GM18505 (cell line): Measurements from ENCODE around the gene HAPLN3.

Experiments
- ATAC-seq: cut with Tn5 transposase; IDR thresholded peaks from one replicate; pipeline ENCODE4 v1.9.1; 2021; ENCODE audit not compliant: unreplicated experiment
- POLR2A ChIP-seq: IDR thresholded peaks from 4 replicates; pipeline ENCODE4 v1.6.1; 2011; ENCODE audit warnings: borderline replicate concordance; ENCODE audit not compliant: insufficient read depth, insufficient read length; ENCODE audit errors: extremely low read depth

Gene HAPLN3

GRCh38 chr15:88876573-88876972 lies 18.8 kb downstream of the HAPLN3 start:
- no peak for ATAC-seq
- no peak for TF ChIP-seq POLR2A

DNA sequence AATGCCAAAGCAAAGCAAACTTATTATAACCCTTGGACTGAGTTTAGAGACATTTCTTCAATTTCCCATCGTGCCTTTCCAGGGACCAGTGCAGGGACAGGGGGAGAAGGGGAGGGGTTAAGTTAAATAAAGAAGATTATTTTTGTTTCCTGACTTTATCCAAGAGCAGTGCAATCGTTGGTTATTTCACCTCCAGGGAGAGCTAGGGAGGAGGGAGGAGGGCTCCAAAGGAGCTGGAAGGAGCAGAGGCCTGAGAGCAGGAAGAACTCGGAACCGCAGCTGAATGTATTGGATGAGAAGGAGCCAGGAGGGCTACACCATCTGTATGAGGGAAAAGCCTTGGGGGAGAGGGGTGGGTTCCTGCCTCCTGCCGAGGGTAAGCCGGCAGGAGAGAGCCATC lies 20.7 kb downstream of the HAPLN3 start:
- no peak for ATAC-seq
- no peak for TF ChIP-seq POLR2A

DNA sequence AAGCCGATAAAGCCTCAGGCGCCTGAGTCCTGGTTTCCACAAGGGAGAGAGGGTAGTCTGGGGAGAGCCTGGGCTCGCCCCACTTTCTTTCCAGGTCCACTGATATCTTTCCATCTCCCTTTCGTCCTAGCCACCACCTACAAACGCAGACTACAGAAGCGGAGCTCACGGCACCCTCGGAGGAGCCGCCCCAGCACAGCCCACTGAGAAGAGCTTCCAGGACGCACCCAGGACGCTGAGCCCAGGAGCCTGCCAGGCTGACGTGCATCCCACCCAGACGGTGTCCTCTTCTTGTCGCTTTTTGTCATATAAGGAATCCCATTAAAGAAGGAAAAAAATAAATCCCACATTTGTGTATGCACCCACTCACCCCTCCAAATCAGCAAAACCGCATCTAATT lies 21.1 kb downstream of the HAPLN3 start:
- ATAC-seq, result no peak
- TF ChIP-seq POLR2A, result no peak

GRCh38 chr15:88873786-88874185 lies 21.6 kb downstream of the HAPLN3 start:
- TF ChIP-seq POLR2A, result no peak
- no peak for ATAC-seq

DNA sequence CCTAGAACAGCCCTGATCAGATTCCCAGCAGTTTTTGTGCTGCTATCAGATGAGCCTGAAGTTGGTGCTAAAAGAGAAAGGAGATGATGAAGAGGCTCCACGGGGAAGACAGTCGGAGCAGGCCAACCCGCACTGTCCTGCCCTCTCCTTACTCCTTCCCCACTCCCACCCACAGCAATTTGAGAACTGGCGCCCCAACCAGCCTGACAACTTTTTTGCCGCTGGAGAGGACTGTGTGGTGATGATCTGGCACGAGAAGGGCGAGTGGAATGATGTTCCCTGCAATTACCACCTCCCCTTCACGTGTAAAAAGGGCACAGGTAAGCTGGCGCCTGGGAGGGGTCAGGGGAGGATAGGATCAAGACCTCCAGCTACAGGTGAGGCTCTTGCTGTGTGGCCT lies 22.6 kb downstream of the HAPLN3 start:
- ATAC-seq, result no peak
- no peak for TF ChIP-seq POLR2A

DNA sequence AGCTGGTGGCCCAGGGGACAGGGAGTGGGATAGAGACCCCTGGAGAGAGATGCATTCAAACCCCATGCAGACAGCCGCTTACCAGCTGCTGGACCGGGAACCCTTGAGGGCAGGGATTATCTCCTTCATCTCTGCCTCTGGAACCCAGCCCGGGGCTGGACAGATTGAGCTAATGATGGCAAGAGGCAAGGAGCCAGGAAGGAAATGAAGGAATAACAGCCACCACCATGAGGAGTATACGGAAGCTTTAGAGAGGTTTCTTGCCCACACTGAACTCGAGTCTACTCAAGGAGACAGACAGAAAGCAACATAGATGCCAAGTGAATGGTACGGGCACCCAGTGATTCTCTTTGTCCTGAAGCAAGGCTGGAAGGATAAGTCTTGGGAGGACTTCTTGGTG lies 23.2 kb downstream of the HAPLN3 start:
- ATAC-seq, result no peak
- no peak for TF ChIP-seq POLR2A

GRCh38 chr15:88871313-88871712 lies 24.0 kb downstream of the HAPLN3 start:
- no peak for TF ChIP-seq POLR2A
- no peak for ATAC-seq

DNA sequence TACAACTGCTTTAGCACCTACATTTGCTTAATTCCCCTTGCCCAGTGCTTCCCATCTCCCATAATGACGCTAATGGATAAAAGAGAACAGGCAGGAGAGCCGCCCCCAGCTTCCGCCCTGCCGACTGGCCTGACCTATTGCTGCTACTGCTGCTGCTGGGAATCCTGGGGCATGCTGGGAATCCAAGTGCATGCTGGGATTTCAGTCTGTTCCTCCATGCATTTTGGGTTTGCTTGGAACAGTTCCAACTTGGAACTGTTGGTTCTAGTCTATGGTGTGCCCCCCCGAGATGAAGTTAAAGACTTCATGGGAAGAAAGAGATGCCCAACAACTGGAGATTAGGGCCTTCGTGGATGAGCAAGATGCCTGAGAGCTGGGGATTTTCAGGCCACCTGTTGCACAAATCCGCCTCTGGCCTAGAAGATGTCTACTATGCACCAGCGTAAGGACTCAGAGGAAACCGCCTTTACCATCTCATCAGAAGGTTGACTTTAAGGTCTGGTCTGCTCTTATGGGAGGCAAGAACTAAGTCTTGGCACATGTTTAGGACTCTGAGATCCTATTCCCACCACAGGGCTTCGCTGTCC lies 29.0 kb downstream of the HAPLN3 start:
- ATAC-seq, result no peak
- TF ChIP-seq POLR2A, result no peak

GRCh38 chr15:88865498-88866099 lies 29.7 kb downstream of the HAPLN3 start:
- TF ChIP-seq POLR2A, result no peak

DNA sequence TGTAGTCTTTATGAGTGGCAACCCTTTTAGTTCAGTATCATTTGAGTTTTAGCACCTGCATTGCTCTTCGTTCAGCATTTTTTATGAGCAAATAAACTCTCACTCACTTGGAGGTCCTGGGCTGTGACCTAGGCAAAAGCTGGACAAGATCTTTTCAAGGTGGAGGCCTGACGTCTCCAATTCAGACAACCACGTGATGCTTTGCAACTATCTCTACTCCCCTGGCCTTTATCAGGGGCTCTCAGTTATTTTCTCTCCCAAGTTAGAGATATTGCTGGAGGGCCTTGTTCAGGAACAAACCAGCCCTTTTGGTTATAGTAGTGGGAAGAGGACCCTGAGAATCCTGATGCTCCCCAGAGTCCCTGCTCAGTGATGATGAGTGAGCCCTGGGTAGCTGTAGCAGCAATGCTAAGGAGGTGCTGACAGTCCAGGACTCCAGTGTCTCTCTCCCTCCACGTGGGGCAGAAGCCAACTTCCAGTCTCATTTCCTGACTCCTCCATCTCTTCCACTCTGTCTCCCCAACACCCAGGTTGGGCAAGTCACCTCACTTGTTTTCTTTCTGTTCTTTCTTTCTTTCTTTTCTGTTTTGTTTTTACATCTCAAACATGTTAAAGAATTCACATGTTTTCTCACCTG lies 30.4 kb downstream of the HAPLN3 start:
- no peak for TF ChIP-seq POLR2A
- ATAC-seq, result no peak

More at GRCh38 chr15:88865498-88866099, 29.7 kb downstream of the HAPLN3 start:
- ATAC-seq, result no peak

DNA sequence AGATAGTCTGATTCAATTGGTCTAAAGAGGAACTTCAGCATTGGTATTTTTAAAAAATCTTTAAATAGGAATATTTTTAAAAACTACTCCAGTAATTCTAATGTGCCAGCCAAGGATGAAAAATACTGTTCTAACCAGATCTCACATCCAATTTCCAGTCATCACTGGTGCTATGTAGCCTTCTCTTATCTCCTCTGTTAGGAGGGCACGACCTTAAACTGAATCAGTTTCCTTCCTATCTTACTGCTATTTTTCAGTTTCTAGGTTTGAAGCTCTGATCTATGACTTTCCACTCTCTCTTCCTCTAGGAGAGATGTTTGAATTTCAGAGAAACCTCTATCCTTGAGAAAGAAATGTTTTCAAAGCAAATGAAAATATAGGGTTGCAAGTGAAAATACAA lies 31.9 kb downstream of the HAPLN3 start:
- TF ChIP-seq POLR2A, result no peak
- no peak for ATAC-seq

- TF ChIP-seq POLR2A, result no peak
- ATAC-seq, result no peak
Observed at GRCh38 chr15:88860212-88860611, 35.1 kb downstream of the HAPLN3 start.

DNA sequence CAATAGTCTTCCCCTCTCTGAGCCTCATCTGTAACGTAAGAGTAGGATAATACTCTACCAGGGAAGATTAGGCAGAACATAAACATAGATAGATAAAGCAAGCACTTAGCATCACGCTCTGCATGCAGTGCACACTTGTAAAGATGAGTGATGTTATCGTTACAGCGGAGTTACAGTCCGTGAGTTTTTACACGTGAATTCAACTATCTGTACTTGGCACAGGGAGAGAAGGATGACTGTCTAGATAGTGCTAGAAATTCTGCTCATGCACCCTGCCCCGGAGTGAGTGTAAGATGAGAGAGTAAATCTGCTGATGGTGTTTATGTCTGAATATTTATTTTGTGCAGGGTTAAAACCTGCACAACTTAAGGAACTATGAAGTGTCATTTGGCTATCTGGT lies 35.8 kb downstream of the HAPLN3 start:
- ATAC-seq, result no peak
- TF ChIP-seq POLR2A, result no peak

GRCh38 chr15:88858934-88859333 lies 36.4 kb downstream of the HAPLN3 start:
- no peak for ATAC-seq
- no peak for TF ChIP-seq POLR2A
